ENCODE measurements around the gene BMPR1A. TPM values are rescaled to one million over a fixed set of nuclear protein-coding genes. Genes with fewer than 3 reads are reported as not detected.
A peak's percentile ranks its signal among the peaks of the same experiment; 100 is the strongest.

The BMPR1A gene
- total and polyA plus RNA-seq, 7 experiments from 2014 or later: 2.1 to 11.3 (median 5.6) TPM

- intact Hi-C loops (cut with micrococcal nuclease): loop anchor here (1.0 to 5.0 kb wide), 7 partner anchors 10 to 554 kb away; partner anchors contain the start of gene SHLD2 (in 1 of the 2)
- Histone ChIP-seq H3K9me3 (ENCODE audit: control insufficient read depth in 2 of 3, low read length in 3 of 3) (no peaks in the 10 kb centered on the region), H3K27me3 (ENCODE audit: control insufficient read depth in 2 of 2, insufficient read depth in 2 of 2, low read length in 2 of 2) (no peaks in the 10 kb centered on the region), H3K36me3 (ENCODE audit: control insufficient read depth in 2 of 3, insufficient read depth in 3 of 3, low read length in 3 of 3) (no peaks in the 10 kb centered on the region), H3K4me1 (ENCODE audit: control insufficient read depth in 2 of 2, insufficient read depth in 2 of 2, low read length in 2 of 2) (peaks cover 4 to 45% of the 10 kb centered on the region in 2 donors), H3K4me3 (ENCODE audit: low read length) (peak overlapping the region; percentile 38), H3K27ac (ENCODE audit: low read depth, low read length) (peak overlapping the region; percentile 61)
- ChIA-PET POLR2A (interaction anchor here (1.0 to 1.7 kb wide), 6 partner anchors 13 to 26 kb away, joined by 3 to 13 read pairs (median 5); no protein-coding TSS in a partner anchor), CTCF (interaction anchor here (0.6 to 6.3 kb wide), 8 partner anchors 9 to 1101 kb away, joined by 3 to 90 read pairs (median 4); partner anchors contain the start of gene MMRN2)
- DNase-seq: no peak
- ATAC-seq: peak; percentile 1
- H3K36me3 Mint-ChIP-seq: no peaks in the 10 kb centered on the region
- peak overlapping the region; percentile 55 to 87 (median 80) for H3K4me3 Mint-ChIP-seq
- H3K27me3 Mint-ChIP-seq: peaks cover 0 to 22% (median 0%) of the 10 kb centered on the region in 5 donors
- peaks cover 10 to 47% (median 43%) of the 10 kb centered on the region in 7 donors for H3K4me1 Mint-ChIP-seq
- peaks cover 0 to 2% (median 0%) of the 10 kb centered on the region in 11 donors for H3K9me3 Mint-ChIP-seq
- H3K27ac Mint-ChIP-seq: peak overlapping the region; percentile 54 to 90 (median 67)
Observed at GRCh38 chr10:86965986-86966654, 209.7 kb downstream of the BMPR1A start.

- H3K4me1 Mint-ChIP-seq: peaks cover 18 to 55% (median 50%) of the 10 kb centered on the region in 7 donors
- H3K27me3 ChIP-seq (ENCODE audit: control insufficient read depth in 2 of 2, insufficient read depth in 2 of 2, low read length in 2 of 2): no peaks in the 10 kb centered on the region
Observed at GRCh38 chr10:86967481-86967941, 211.1 kb downstream of the BMPR1A start.

GRCh38 chr10:86968271-86968993 is 212.0 kb downstream of the BMPR1A start, which contains the start of gene ADIRF:
ADIRF (plus strand) TSS chr10:86968482; CDS start chr10:86968545, 63 bp downstream.
- DNase-seq (peak in 4 of 9 donors; percentile 19 to 37 (median 30)), ATAC-seq (no peak)
- no peaks in the 10 kb centered on the region for H3K27me3 ChIP-seq (ENCODE audit: control insufficient read depth in 2 of 2, insufficient read depth in 2 of 2, low read length in 2 of 2)
- Mint-ChIP-seq H3K36me3 (no peaks in the 10 kb centered on the region), H3K4me1 (peaks cover 26 to 62% (median 55%) of the 10 kb centered on the region in 7 donors), H3K27me3 (peaks cover 0 to 40% (median 0%) of the 10 kb centered on the region in 5 donors), H3K4me3 (peak within 1 kb of the TSS in 9 of 10 donors; percentile 32 to 85 (median 76)), H3K9me3 (peaks cover 0 to 2% (median 0%) of the 10 kb centered on the region in 11 donors), H3K27ac (peak within 1 kb of the TSS in 5 of 9 donors; percentile 13 to 77 (median 37))
- H3K27ac ChIP-seq (ENCODE audit: low read depth, low read length): no peak within 1 kb of the TSS
- H3K9me3 ChIP-seq (ENCODE audit: control insufficient read depth in 2 of 3, low read length in 3 of 3): no peaks in the 10 kb centered on the region
- ChIA-PET POLR2A (interaction anchor here (1.2 to 2.0 kb wide), 4 partner anchors 8 to 127 kb away, joined by 3 to 9 read pairs (median 6); partner anchors contain the start of gene SHLD2), CTCF (interaction anchor here (0.6 to 6.3 kb wide), 3 partner anchors 18 to 254 kb away, joined by 3 to 90 read pairs (median 4); no protein-coding TSS in a partner anchor)
- H3K36me3 ChIP-seq (ENCODE audit: control insufficient read depth in 2 of 3, insufficient read depth in 3 of 3, low read length in 3 of 3): no peaks in the 10 kb centered on the region
- H3K4me3 ChIP-seq (ENCODE audit: low read length): peak within 1 kb of the TSS; percentile 20
- intact Hi-C loops (cut with micrococcal nuclease): loop anchor here in 1 of 2 donors (5.0 kb wide), 1 partner anchor 556 kb away; no protein-coding TSS in a partner anchor
- H3K4me1 ChIP-seq (ENCODE audit: control insufficient read depth in 2 of 2, insufficient read depth in 2 of 2, low read length in 2 of 2): peaks cover 12 to 45% of the 10 kb centered on the region in 2 donors

More at GRCh38 chr10:86967481-86967941, 211.1 kb downstream of the BMPR1A start:
- H3K36me3 Mint-ChIP-seq: no peaks in the 10 kb centered on the region
- peak overlapping the region in 3 of 9 donors; percentile 28 to 77 (median 48) for H3K27ac Mint-ChIP-seq
- peak overlapping the region in 4 of 10 donors; percentile 42 to 85 (median 68) for H3K4me3 Mint-ChIP-seq
- ChIA-PET CTCF (interaction anchor here (1.2 to 6.3 kb wide), 3 partner anchors 17 to 36 kb away, joined by 3 to 90 read pairs (median 4); no protein-coding TSS in a partner anchor), POLR2A (interaction anchor here (1.2 to 2.0 kb wide), 5 partner anchors 17 to 128 kb away, joined by 3 to 13 read pairs (median 8); partner anchors contain the start of gene SHLD2)
- peaks cover 0 to 31% (median 0%) of the 10 kb centered on the region in 5 donors for H3K27me3 Mint-ChIP-seq
- intact Hi-C loops (cut with micrococcal nuclease): loop anchor here in 1 of 2 donors (5.0 kb wide), 1 partner anchor 555 kb away; no protein-coding TSS in a partner anchor
- ATAC-seq (no peak), DNase-seq (peak in 1 of 9 donors; percentile 18)
- H3K4me3 ChIP-seq (ENCODE audit: low read length): no peak overlapping the region
- peaks cover 0 to 2% (median 0%) of the 10 kb centered on the region in 11 donors for H3K9me3 Mint-ChIP-seq
- H3K9me3 ChIP-seq (ENCODE audit: control insufficient read depth in 2 of 3, low read length in 3 of 3): no peaks in the 10 kb centered on the region
- H3K36me3 ChIP-seq (ENCODE audit: control insufficient read depth in 2 of 3, insufficient read depth in 3 of 3, low read length in 3 of 3): no peaks in the 10 kb centered on the region
- peaks cover 12 to 45% of the 10 kb centered on the region in 2 donors for H3K4me1 ChIP-seq (ENCODE audit: control insufficient read depth in 2 of 2, insufficient read depth in 2 of 2, low read length in 2 of 2)
- H3K27ac ChIP-seq (ENCODE audit: low read depth, low read length): no peak overlapping the region

GRCh38 chr10:86968994-86969355 is 212.6 kb downstream of the BMPR1A start:
- Mint-ChIP-seq H3K4me1 (peaks cover 26 to 62% (median 55%) of the 10 kb centered on the region in 7 donors), H3K4me3 (peak overlapping the region in 7 of 10 donors; percentile 56 to 85 (median 60)), H3K27me3 (peaks cover 0 to 42% (median 0%) of the 10 kb centered on the region in 5 donors), H3K27ac (peak overlapping the region in 2 of 9 donors; percentile 13 to 37), H3K36me3 (no peaks in the 10 kb centered on the region), H3K9me3 (peaks cover 0 to 2% (median 0%) of the 10 kb centered on the region in 11 donors)
- H3K9me3 ChIP-seq (ENCODE audit: control insufficient read depth in 2 of 3, low read length in 3 of 3): no peaks in the 10 kb centered on the region
- H3K27me3 ChIP-seq (ENCODE audit: control insufficient read depth in 2 of 2, insufficient read depth in 2 of 2, low read length in 2 of 2): no peaks in the 10 kb centered on the region
- H3K36me3 ChIP-seq (ENCODE audit: control insufficient read depth in 2 of 3, insufficient read depth in 3 of 3, low read length in 3 of 3): no peaks in the 10 kb centered on the region
- intact Hi-C loops (cut with micrococcal nuclease): loop anchor here in 1 of 2 donors (5.0 kb wide), 1 partner anchor 557 kb away; no protein-coding TSS in a partner anchor
- ATAC-seq: no peak
- ChIA-PET POLR2A (interaction anchor here (0.9 to 2.0 kb wide), 5 partner anchors 8 to 127 kb away, joined by 3 to 9 read pairs (median 6); partner anchors contain the start of gene SHLD2), CTCF (interaction anchor here (6.3 kb wide), 1 partner anchor 29 kb away, joined by 90 read pairs; no protein-coding TSS in a partner anchor)
- H3K27ac ChIP-seq (ENCODE audit: low read depth, low read length): no peak overlapping the region
- H3K4me1 ChIP-seq (ENCODE audit: control insufficient read depth in 2 of 2, insufficient read depth in 2 of 2, low read length in 2 of 2): peaks cover 12 to 45% of the 10 kb centered on the region in 2 donors
- no peak overlapping the region for H3K4me3 ChIP-seq (ENCODE audit: low read length)
- DNase-seq: peak in 1 of 9 donors; percentile 19

GRCh38 chr10:86969421-86970041 is 213.1 kb downstream of the BMPR1A start:
- Histone ChIP-seq H3K27ac (ENCODE audit: low read depth, low read length) (no peak overlapping the region), H3K9me3 (ENCODE audit: control insufficient read depth in 2 of 3, low read length in 3 of 3) (no peaks in the 10 kb centered on the region), H3K4me3 (ENCODE audit: low read length) (no peak overlapping the region), H3K27me3 (ENCODE audit: control insufficient read depth in 2 of 2, insufficient read depth in 2 of 2, low read length in 2 of 2) (no peaks in the 10 kb centered on the region), H3K36me3 (ENCODE audit: control insufficient read depth in 2 of 3, insufficient read depth in 3 of 3, low read length in 3 of 3) (no peaks in the 10 kb centered on the region), H3K4me1 (ENCODE audit: control insufficient read depth in 2 of 2, insufficient read depth in 2 of 2, low read length in 2 of 2) (peaks cover 12 to 45% of the 10 kb centered on the region in 2 donors)
- POLR2A ChIA-PET: interaction anchor here (0.6 to 2.3 kb wide), 5 partner anchors 9 to 124 kb away, joined by 3 to 8 read pairs (median 5); no protein-coding TSS in a partner anchor
- H3K9me3 Mint-ChIP-seq: peaks cover 0 to 2% (median 0%) of the 10 kb centered on the region in 11 donors
- H3K36me3 Mint-ChIP-seq: no peaks in the 10 kb centered on the region
- intact Hi-C loops (cut with micrococcal nuclease): loop anchor here in 1 of 2 donors (5.0 to 10.0 kb wide), 3 partner anchors 212 to 557 kb away; partner anchors contain the start of gene BMPR1A
- peaks cover 26 to 62% (median 55%) of the 10 kb centered on the region in 7 donors for H3K4me1 Mint-ChIP-seq
- H3K4me3 Mint-ChIP-seq: peak overlapping the region; percentile 18 to 85 (median 65)
- ATAC-seq (no peak), DNase-seq (no peak)
- CTCF ChIA-PET: interaction anchor here (6.3 kb wide), 1 partner anchor 29 kb away, joined by 90 read pairs; no protein-coding TSS in a partner anchor
- peak overlapping the region in 6 of 9 donors; percentile 37 to 94 (median 73) for H3K27ac Mint-ChIP-seq
- H3K27me3 Mint-ChIP-seq: peaks cover 0 to 47% (median 0%) of the 10 kb centered on the region in 5 donors
